ENCODE results near the gene ZNF516.

ZNF516 gene

GRCh38 chr18:76354348-76354747 lies 140.7 kb downstream of the ZNF516 start:
- no peaks in the 10 kb centered on the region for H3K27me3 ChIP-seq (replicated peaks; ENCODE audit: control insufficient read depth, insufficient read depth, low read length, poor library complexity, severe bottlenecking)
- no peaks in the 10 kb centered on the region for H3K36me3 ChIP-seq (ENCODE audit: control insufficient read depth, insufficient read depth, low read length)
- no peak overlapping the region for H3K4me3 ChIP-seq (ENCODE audit: insufficient read depth, low read depth, low read length, poor library complexity, severe bottlenecking)
- no peaks in the 10 kb centered on the region for H3K9me3 ChIP-seq (ENCODE audit: control insufficient read depth, low read length)
- no peaks in the 10 kb centered on the region for H3K4me1 ChIP-seq (ENCODE audit: control insufficient read depth, insufficient read depth, low read length, poor library complexity, severe bottlenecking)
- no peak overlapping the region for H3K27ac ChIP-seq (ENCODE audit: insufficient read depth, low read length, poor library complexity, severe bottlenecking)
- DNase-seq, result no peak

DNA sequence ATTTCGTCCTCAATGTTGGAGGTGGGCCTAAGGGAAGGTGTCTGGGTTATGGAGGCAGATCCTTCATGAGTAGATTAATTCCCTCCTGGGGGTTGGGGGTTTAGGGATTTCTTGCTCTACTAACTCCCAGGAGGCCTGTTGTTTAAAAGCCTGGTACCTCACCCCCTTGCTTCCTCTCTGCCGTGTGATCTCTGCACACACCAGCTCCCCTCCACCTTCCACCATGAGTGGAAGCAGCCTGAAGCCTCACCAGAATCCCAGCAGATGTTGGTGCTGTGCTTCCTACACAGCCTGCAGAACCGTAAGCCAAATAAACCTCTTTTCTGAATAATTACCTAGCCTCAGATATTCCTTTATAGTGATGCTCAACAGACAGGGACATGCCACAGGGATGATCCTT lies 141.5 kb downstream of the ZNF516 start:
- Histone ChIP-seq H3K27me3 (replicated peaks; ENCODE audit: control insufficient read depth, insufficient read depth, low read length, poor library complexity, severe bottlenecking) (no peaks in the 10 kb centered on the region), H3K9me3 (ENCODE audit: control insufficient read depth, low read length) (no peaks in the 10 kb centered on the region), H3K4me3 (ENCODE audit: insufficient read depth, low read depth, low read length, poor library complexity, severe bottlenecking) (no peak overlapping the region), H3K4me1 (ENCODE audit: control insufficient read depth, insufficient read depth, low read length, poor library complexity, severe bottlenecking) (no peaks in the 10 kb centered on the region), H3K27ac (ENCODE audit: insufficient read depth, low read length, poor library complexity, severe bottlenecking) (no peak overlapping the region), H3K36me3 (ENCODE audit: control insufficient read depth, insufficient read depth, low read length) (no peaks in the 10 kb centered on the region)
- no peak for DNase-seq

DNA sequence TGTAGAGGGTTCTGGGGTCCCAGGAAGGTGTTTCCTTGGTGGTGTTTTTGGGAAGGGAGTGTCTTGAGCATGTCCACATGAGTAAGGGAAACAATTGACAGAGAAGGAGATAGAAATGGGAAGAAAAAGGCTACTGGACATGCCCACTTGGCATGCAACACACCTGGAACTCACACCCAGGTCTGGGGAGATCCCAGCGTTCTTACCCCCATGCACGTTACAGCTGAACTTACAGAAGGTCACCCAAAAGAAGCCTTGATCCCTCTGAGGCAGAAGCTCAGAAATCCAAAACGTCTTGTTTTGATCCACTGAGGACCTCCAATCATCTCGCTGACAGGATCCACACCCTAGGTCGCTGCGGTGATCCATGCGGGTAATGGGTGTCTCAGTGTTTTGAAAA lies 142.0 kb downstream of the ZNF516 start:
- Histone ChIP-seq H3K36me3 (ENCODE audit: control insufficient read depth, insufficient read depth, low read length) (no peaks in the 10 kb centered on the region), H3K27me3 (replicated peaks; ENCODE audit: control insufficient read depth, insufficient read depth, low read length, poor library complexity, severe bottlenecking) (no peaks in the 10 kb centered on the region), H3K27ac (ENCODE audit: insufficient read depth, low read length, poor library complexity, severe bottlenecking) (no peak overlapping the region), H3K4me3 (ENCODE audit: insufficient read depth, low read depth, low read length, poor library complexity, severe bottlenecking) (no peak overlapping the region), H3K4me1 (ENCODE audit: control insufficient read depth, insufficient read depth, low read length, poor library complexity, severe bottlenecking) (no peaks in the 10 kb centered on the region), H3K9me3 (ENCODE audit: control insufficient read depth, low read length) (no peaks in the 10 kb centered on the region)
- no peak for DNase-seq

DNA sequence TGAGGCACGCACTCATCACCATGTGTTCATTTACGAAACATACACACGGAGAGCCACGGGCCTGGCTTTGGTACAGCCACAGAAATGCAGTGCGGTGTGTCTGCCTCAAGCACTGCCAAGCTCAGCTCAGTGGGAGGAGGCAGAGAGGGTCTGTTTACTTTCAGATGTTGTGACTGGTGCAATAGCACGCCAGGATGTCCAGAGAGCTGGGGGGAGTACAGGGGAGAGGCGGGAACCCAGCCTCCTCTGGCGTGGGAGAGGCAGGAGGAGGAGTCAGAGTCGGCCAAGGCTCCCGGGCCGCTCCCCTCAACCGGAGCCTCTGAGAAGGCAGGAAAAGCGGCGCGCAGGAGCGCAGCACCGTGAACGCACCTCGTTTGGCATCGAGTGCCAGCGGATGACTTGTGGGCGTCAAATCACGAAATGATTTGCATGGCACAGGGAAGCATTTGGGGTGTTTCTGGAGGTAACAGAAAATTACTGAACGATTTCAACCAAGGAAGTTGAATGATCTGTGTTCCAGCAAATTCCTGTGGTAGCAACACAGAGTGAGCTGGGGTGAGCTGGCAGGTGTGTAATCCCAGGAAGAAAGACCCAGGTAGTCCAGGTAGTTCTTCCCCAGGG lies 143.0 kb downstream of the ZNF516 start:
- DNase-seq, result no peak
- H3K36me3 ChIP-seq (ENCODE audit: control insufficient read depth, insufficient read depth, low read length), result no peaks in the 10 kb centered on the region
- H3K4me1 ChIP-seq (ENCODE audit: control insufficient read depth, insufficient read depth, low read length, poor library complexity, severe bottlenecking), result no peaks in the 10 kb centered on the region
- no peak overlapping the region for H3K4me3 ChIP-seq (ENCODE audit: insufficient read depth, low read depth, low read length, poor library complexity, severe bottlenecking)
- no peaks in the 10 kb centered on the region for H3K9me3 ChIP-seq (ENCODE audit: control insufficient read depth, low read length)
- no peak overlapping the region for H3K27ac ChIP-seq (ENCODE audit: insufficient read depth, low read length, poor library complexity, severe bottlenecking)
- H3K27me3 ChIP-seq (replicated peaks; ENCODE audit: control insufficient read depth, insufficient read depth, low read length, poor library complexity, severe bottlenecking), result no peaks in the 10 kb centered on the region

- H3K27me3 ChIP-seq (replicated peaks; ENCODE audit: control insufficient read depth, insufficient read depth, low read length, poor library complexity, severe bottlenecking), result no peaks in the 10 kb centered on the region
- DNase-seq, result no peak
- no peaks in the 10 kb centered on the region for H3K36me3 ChIP-seq (ENCODE audit: control insufficient read depth, insufficient read depth, low read length)
- no peaks in the 10 kb centered on the region for H3K4me1 ChIP-seq (ENCODE audit: control insufficient read depth, insufficient read depth, low read length, poor library complexity, severe bottlenecking)
- H3K27ac ChIP-seq (ENCODE audit: insufficient read depth, low read length, poor library complexity, severe bottlenecking), result no peak overlapping the region
- H3K4me3 ChIP-seq (ENCODE audit: insufficient read depth, low read depth, low read length, poor library complexity, severe bottlenecking), result no peak overlapping the region
- no peaks in the 10 kb centered on the region for H3K9me3 ChIP-seq (ENCODE audit: control insufficient read depth, low read length)
Measured at GRCh38 chr18:76350134-76351025, 144.7 kb downstream of the ZNF516 start.

- DNase-seq, result peak; percentile 13 to 29 (median 23)
- Histone ChIP-seq H3K27ac (ENCODE audit: insufficient read depth, low read length, poor library complexity, severe bottlenecking) (no peak overlapping the region), H3K9me3 (ENCODE audit: control insufficient read depth, low read length) (no peaks in the 10 kb centered on the region), H3K36me3 (ENCODE audit: control insufficient read depth, insufficient read depth, low read length) (no peaks in the 10 kb centered on the region), H3K4me1 (ENCODE audit: control insufficient read depth, insufficient read depth, low read length, poor library complexity, severe bottlenecking) (no peaks in the 10 kb centered on the region), H3K4me3 (ENCODE audit: insufficient read depth, low read depth, low read length, poor library complexity, severe bottlenecking) (no peak overlapping the region), H3K27me3 (replicated peaks; ENCODE audit: control insufficient read depth, insufficient read depth, low read length, poor library complexity, severe bottlenecking) (no peaks in the 10 kb centered on the region)
Measured at GRCh38 chr18:76349067-76349715, 145.9 kb downstream of the ZNF516 start.

GRCh38 chr18:76348267-76349066 lies 146.6 kb downstream of the ZNF516 start:
- no peaks in the 10 kb centered on the region for H3K27me3 ChIP-seq (replicated peaks; ENCODE audit: control insufficient read depth, insufficient read depth, low read length, poor library complexity, severe bottlenecking)
- H3K27ac ChIP-seq (ENCODE audit: insufficient read depth, low read length, poor library complexity, severe bottlenecking), result no peak overlapping the region
- DNase-seq, result no peak
- no peaks in the 10 kb centered on the region for H3K36me3 ChIP-seq (ENCODE audit: control insufficient read depth, insufficient read depth, low read length)
- no peaks in the 10 kb centered on the region for H3K9me3 ChIP-seq (ENCODE audit: control insufficient read depth, low read length)
- no peaks in the 10 kb centered on the region for H3K4me1 ChIP-seq (ENCODE audit: control insufficient read depth, insufficient read depth, low read length, poor library complexity, severe bottlenecking)
- H3K4me3 ChIP-seq (ENCODE audit: insufficient read depth, low read depth, low read length, poor library complexity, severe bottlenecking), result no peak overlapping the region

GRCh38 chr18:76347341-76347740 lies 147.7 kb downstream of the ZNF516 start:
- Histone ChIP-seq H3K9me3 (ENCODE audit: control insufficient read depth, low read length) (no peaks in the 10 kb centered on the region), H3K27me3 (replicated peaks; ENCODE audit: control insufficient read depth, insufficient read depth, low read length, poor library complexity, severe bottlenecking) (no peaks in the 10 kb centered on the region), H3K27ac (ENCODE audit: insufficient read depth, low read length, poor library complexity, severe bottlenecking) (no peak overlapping the region), H3K36me3 (ENCODE audit: control insufficient read depth, insufficient read depth, low read length) (no peaks in the 10 kb centered on the region), H3K4me3 (ENCODE audit: insufficient read depth, low read depth, low read length, poor library complexity, severe bottlenecking) (no peak overlapping the region), H3K4me1 (ENCODE audit: control insufficient read depth, insufficient read depth, low read length, poor library complexity, severe bottlenecking) (no peaks in the 10 kb centered on the region)
- no peak for DNase-seq

- no peak overlapping the region for H3K4me3 ChIP-seq (ENCODE audit: insufficient read depth, low read depth, low read length, poor library complexity, severe bottlenecking)
- H3K27me3 ChIP-seq (replicated peaks; ENCODE audit: control insufficient read depth, insufficient read depth, low read length, poor library complexity, severe bottlenecking), result no peaks in the 10 kb centered on the region
- H3K4me1 ChIP-seq (ENCODE audit: control insufficient read depth, insufficient read depth, low read length, poor library complexity, severe bottlenecking), result no peaks in the 10 kb centered on the region
- no peaks in the 10 kb centered on the region for H3K36me3 ChIP-seq (ENCODE audit: control insufficient read depth, insufficient read depth, low read length)
- H3K9me3 ChIP-seq (ENCODE audit: control insufficient read depth, low read length), result no peaks in the 10 kb centered on the region
- no peak for DNase-seq
- no peak overlapping the region for H3K27ac ChIP-seq (ENCODE audit: insufficient read depth, low read length, poor library complexity, severe bottlenecking)
Measured at GRCh38 chr18:76346490-76347130, 148.4 kb downstream of the ZNF516 start.
